Fibroblast of lung (primary cell): ENCODE data around the gene CDK11B. TPM values are rescaled to one million over a fixed set of nuclear protein-coding genes. Genes with fewer than 3 reads are reported as not detected.
"Not testable (repeated sequence)": the region's sequence is repeated elsewhere in the genome, so short reads cannot be mapped to it uniquely, and the experiment has no call there.

Experiments used
- DNase-seq, 2 donors: peaks; one replicate each; pipeline versions ENCODE4 v3.0.0 to v3.0.0-alpha.2; 2010; ENCODE audit warnings: low read depth in 2 of 2
- H2AFZ ChIP-seq: 2 replicates; pipeline ENCODE4 v1.5.1; 2012; ENCODE audit warnings: low read length, control low read depth, inconsistent platforms
- H3K27ac ChIP-seq: 2 replicates; pipeline ENCODE4 v1.5.1; 2011; ENCODE audit warnings: low read length, control low read depth; ENCODE audit not compliant: insufficient read depth
- H3K27me3 ChIP-seq: 2 replicates; pipeline ENCODE4 v1.5.1; 2011; ENCODE audit warnings: mild to moderate bottlenecking, low read length; ENCODE audit not compliant: control insufficient read depth, insufficient read depth
- H3K36me3 ChIP-seq: 2 replicates; pipeline ENCODE4 v1.5.1; 2011; ENCODE audit warnings: low read length; ENCODE audit not compliant: control insufficient read depth, insufficient read depth
- H3K4me1 ChIP-seq: 2 replicates; pipeline ENCODE4 v1.5.1; 2011; ENCODE audit warnings: low read length; ENCODE audit not compliant: control insufficient read depth, insufficient read depth; ENCODE audit errors: extremely low read depth
- H3K4me2 ChIP-seq: 2 replicates; pipeline ENCODE4 v1.5.1; 2011; ENCODE audit warnings: low read length, control low read depth; ENCODE audit not compliant: insufficient read depth; ENCODE audit errors: extremely low read depth
- H3K4me3 ChIP-seq, 4 experiments: fragments of 200-600 bp in 1 of 4; sonication (generic) in 1 of 4; replicated peaks in 1 of 4; 2 replicates each; pipeline ENCODE4 v1.5.1; 2011 to 2016; ENCODE audit warnings: low read length in 4 of 4, low read depth in 3 of 4, mild to moderate bottlenecking in 3 of 4, control low read depth in 2 of 4, inconsistent platforms in 1 of 4, mixed read lengths in 1 of 4; ENCODE audit not compliant: insufficient read depth in 1 of 4; ENCODE audit errors: control extremely low read depth in 1 of 4
- H3K79me2 ChIP-seq: 2 replicates; pipeline ENCODE4 v1.5.1; 2012; ENCODE audit warnings: mild to moderate bottlenecking, low read length, inconsistent platforms; ENCODE audit not compliant: control insufficient read depth, insufficient read depth
- H3K9ac ChIP-seq: 2 replicates; pipeline ENCODE4 v1.5.1; 2011; ENCODE audit warnings: mild to moderate bottlenecking, low read length, control low read depth; ENCODE audit not compliant: insufficient read depth
- H3K9me3 ChIP-seq: 2 replicates; pipeline ENCODE4 v1.5.1; 2012; ENCODE audit warnings: low read depth, low read length; ENCODE audit not compliant: control insufficient read depth, insufficient read depth
- H4K20me1 ChIP-seq: 2 replicates; pipeline ENCODE4 v1.5.1; 2011; ENCODE audit warnings: low read length; ENCODE audit not compliant: control insufficient read depth, insufficient read depth; ENCODE audit errors: extremely low read depth
- polyA plus RNA-seq, 2 donors: library from polyadenylated mRNA; depleted of rRNA in 1 of 2; stranded (reverse) in 1 of 2; unstranded in 1 of 2; fragments of >200 nt; gene quantifications; 2 replicates each; pipeline ENCODE4 v1.2.1, GENCODE V29; 2011 to 2012; ENCODE audit warnings: missing spikeins in 1 of 2
- total RNA-seq: library from RNA; depleted of rRNA; stranded (reverse); fragments of >200 nt; gene quantifications from 2 replicates; pipeline ENCODE4 v1.2.1, GENCODE V29; 2014

Gene CDK11B
- total and polyA plus RNA-seq, 2 donors (not counting 1 experiment from before 2014, with no cell fraction given) = 2.5 to 9.7 TPM

DNA sequence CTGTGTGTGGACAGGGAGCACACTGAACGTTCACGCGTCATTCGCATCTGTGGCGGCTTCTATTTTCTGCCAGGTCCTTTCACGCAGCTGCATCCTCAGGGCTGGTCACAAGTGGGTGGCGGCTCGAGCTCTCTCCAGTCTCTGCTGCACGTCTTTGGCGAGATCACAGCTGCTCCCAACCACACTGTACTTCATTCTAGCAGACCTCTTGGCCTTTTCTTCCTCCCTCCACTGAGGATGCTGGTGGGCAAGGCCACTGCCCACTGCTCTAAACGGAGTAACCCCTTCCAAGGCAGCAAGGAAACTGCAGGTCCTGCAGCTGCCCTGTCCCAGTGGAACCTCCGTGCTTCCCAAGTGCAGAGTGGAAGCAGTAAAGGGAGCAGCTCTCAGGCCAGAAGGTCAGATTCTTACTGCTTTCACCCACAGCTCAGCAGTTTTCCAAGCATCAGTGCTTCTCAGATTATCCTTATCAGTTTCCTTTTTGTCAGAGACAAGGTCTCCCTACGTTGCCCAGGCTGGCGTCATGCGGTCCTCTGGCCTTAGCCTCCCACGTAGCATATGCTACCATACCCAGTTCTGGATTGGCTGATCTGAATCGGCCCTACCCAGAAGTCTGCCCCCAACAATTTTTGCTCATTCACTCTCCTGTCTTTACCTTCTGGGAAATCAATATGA is 11.1 kb downstream of the CDK11B start:
- H3K79me2 ChIP-seq, H3K4me1 ChIP-seq, H2AFZ ChIP-seq, H3K27me3 ChIP-seq, H4K20me1 ChIP-seq, DNase-seq, H3K4me2 ChIP-seq, H3K9ac ChIP-seq, H3K4me3 ChIP-seq, H3K27ac ChIP-seq, H3K9me3 ChIP-seq, H3K36me3 ChIP-seq: not testable (repeated sequence)

DNA sequence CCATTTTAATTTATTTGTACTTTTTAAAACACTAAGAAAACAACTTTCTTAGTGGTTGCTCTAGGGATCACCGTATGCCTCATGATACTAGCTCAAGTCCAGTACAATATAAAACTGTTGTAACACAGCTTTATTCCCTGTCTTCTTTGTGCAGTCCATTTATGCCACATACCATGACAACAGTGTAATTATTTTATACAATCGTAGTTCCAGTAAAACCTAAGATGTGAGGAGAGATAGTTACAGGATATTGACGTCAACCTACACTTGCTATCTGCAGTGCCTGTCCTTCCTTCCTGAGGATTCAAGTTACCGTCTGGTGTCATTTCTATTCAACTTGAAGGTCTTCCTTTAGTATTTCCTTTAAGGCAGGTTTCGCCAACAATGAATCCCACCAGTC is 12.5 kb downstream of the CDK11B start:
- H3K36me3 ChIP-seq = not testable (repeated sequence)

DNA sequence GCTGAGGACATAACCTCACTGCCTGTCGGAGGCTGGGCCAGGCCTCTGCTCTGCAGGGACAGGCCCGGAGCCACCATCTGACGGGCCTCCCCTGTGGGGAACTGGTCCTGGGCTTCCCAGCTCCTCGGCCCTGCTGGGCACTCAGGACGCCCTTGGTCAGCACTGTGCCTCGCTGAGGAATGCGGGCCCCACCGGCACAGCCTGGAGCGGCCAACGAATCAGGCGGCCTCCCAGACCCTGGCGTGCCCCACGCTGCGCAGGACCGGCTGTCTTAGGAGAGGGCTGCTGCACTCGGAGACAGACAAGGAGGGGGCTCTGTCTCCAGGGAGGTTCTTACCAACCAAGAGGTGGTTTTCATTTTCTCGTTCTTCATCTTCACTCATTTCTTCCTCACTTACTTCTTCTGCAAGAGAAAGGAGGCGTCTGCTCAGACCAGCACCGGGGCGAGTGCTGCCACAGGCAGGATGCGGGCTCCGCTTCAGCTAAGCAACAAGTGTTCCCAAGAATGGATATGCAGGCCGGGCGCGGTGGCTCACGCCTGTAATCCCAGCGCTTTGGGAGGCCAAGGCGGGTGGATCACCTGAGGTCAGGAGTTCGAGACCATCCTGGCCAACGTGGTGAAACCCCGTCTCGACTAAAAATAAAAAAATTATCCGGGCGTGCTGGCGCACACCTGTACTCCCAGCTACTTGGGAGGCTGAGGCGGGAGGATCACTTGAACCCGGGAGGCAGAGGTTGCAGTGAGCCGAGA is 17.9 kb downstream of the CDK11B start:
- not testable (repeated sequence) for H2AFZ ChIP-seq, H4K20me1 ChIP-seq, H3K4me1 ChIP-seq, H3K27ac ChIP-seq, H3K79me2 ChIP-seq, H3K9me3 ChIP-seq, DNase-seq, H3K36me3 ChIP-seq, H3K9ac ChIP-seq, H3K4me2 ChIP-seq, H3K27me3 ChIP-seq, H3K4me3 ChIP-seq

More for the DNA sequence above, 12.5 kb downstream of the CDK11B start:
- not testable (repeated sequence) for H3K27ac ChIP-seq, H3K4me3 ChIP-seq, DNase-seq, H4K20me1 ChIP-seq, H2AFZ ChIP-seq, H3K9me3 ChIP-seq, H3K9ac ChIP-seq, H3K79me2 ChIP-seq, H3K27me3 ChIP-seq, H3K4me1 ChIP-seq, H3K4me2 ChIP-seq

DNA sequence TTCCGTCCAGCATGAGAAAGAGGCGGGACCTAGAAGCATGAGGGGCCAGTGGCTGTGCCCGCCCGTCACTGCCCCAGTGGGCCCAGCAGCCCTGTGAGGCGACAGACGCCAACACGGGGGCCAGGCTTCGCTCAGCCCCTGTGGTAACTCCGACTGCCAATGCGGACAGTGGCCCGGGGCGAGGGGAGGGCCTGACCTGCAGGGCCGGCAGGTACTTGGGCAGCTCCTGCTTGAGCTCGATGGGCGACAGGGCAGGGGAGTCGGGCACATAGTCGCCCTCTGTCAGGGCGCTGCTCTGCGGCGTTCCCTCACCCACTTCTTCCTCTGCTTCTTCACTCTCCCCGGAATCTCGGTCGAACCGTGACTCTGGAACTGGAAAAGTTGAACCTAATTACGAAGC is 18.7 kb downstream of the CDK11B start:
- H3K4me1 ChIP-seq, H3K27me3 ChIP-seq, H3K9ac ChIP-seq, DNase-seq, H3K4me3 ChIP-seq, H4K20me1 ChIP-seq, H3K4me2 ChIP-seq, H2AFZ ChIP-seq, H3K27ac ChIP-seq, H3K79me2 ChIP-seq, H3K9me3 ChIP-seq, H3K36me3 ChIP-seq: not testable (repeated sequence)

DNA sequence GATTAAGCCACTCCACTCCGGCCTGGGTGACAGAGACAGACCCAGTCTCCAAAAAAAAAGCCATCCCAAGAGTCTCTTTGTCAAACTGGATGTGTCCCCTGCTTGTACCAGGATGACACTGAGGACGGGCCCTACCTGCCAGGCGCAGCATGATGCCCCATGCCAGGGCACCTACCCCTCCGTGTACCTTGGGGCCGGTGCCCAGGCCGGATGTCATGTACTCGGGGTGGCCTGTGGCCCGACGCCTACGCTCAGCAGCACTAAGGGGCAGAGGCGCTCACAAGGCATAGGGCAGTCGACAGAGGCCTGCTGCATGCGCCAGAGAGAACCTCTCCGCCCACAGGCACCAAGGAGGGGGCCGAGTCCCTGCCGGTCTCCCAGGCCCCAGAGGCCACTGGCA is 19.4 kb downstream of the CDK11B start:
- not testable (repeated sequence) for H3K27me3 ChIP-seq, H3K4me2 ChIP-seq, H3K4me3 ChIP-seq, DNase-seq, H3K36me3 ChIP-seq, H3K79me2 ChIP-seq, H3K4me1 ChIP-seq, H3K27ac ChIP-seq, H2AFZ ChIP-seq, H4K20me1 ChIP-seq, H3K9ac ChIP-seq, H3K9me3 ChIP-seq

DNA sequence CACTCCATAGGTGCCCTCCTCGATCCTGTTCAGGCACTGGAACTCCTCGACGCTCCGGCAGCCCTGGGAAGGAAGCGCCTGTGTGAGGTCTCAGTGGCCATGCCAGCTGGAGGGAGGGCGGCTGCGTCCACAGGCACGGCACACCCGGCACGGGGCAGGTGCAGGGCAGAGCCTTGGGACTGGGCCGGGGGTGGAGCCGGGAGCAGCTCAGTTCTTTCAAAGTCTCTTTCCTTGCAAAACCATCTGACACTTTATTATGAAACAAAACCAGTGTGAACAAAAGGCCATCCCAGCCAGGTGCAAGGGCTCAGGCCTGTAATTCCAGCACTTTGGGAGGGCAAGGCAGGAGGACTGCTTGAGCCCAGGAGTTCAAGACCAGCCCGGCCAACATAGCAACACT is 20.3 kb downstream of the CDK11B start:
- DNase-seq, H2AFZ ChIP-seq, H3K27me3 ChIP-seq, H3K4me1 ChIP-seq, H3K9ac ChIP-seq, H3K4me2 ChIP-seq, H3K36me3 ChIP-seq, H4K20me1 ChIP-seq, H3K79me2 ChIP-seq, H3K4me3 ChIP-seq, H3K27ac ChIP-seq, H3K9me3 ChIP-seq: not testable (repeated sequence)

DNA sequence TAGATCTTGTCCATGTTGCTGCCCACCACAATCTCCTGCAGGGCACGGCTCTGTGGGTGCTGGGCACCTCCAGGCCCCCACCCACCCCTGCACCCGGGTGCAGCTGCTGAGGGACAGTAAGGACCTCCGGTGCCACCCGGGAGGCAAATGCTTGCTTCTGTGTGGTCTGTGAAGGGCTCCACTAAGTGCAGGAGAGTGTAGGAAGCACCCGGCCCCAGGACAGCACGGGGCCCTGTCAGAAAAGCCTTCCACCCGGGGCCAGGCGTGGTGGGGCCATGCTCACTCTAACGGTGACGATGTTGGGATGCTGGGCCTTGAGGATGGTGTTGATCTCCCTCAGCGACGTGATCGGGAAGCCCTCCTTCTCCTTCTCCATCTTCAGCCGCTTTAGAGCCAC is 21.3 kb downstream of the CDK11B start:
- H4K20me1 ChIP-seq, H3K9ac ChIP-seq, H3K27me3 ChIP-seq, H3K9me3 ChIP-seq, H3K4me2 ChIP-seq, H3K27ac ChIP-seq, H3K4me3 ChIP-seq, H3K36me3 ChIP-seq, DNase-seq, H2AFZ ChIP-seq, H3K79me2 ChIP-seq, H3K4me1 ChIP-seq: not testable (repeated sequence)
